ENCODE measurements around the gene MB.

The MB gene

DNA sequence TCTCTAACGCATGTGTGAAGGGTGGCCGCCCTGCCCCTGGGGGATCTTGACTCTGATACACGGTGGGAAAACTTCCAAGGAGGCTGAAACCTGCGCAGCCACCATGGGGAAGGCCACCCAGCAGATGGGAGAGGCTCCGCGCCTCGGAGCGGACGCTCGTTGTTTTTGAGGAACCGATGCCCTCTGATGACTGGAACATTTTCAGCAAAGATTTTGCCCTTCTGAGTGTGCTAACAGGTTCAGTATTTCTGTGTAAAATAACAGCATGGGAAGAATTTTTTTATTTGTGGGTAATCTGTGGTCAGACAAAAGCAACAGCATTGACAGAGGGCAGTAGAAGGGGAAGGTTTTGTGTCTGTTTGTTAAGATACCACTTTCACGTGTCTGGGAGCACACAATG, 16.7 kb downstream of the MB start:
- no peak for DNase-seq
- Histone ChIP-seq H3K27ac (no peak overlapping the region), H3K27me3 (ENCODE audit: insufficient read depth, low read depth, severe bottlenecking) (no peaks in the 10 kb centered on the region), H3K9me3 (ENCODE audit: severe bottlenecking) (no peaks in the 10 kb centered on the region), H3K36me3 (no peaks in the 10 kb centered on the region), H3K4me3 (ENCODE audit: low read depth, low read length) (no peak overlapping the region)
- TF ChIP-seq, protein P1, sequence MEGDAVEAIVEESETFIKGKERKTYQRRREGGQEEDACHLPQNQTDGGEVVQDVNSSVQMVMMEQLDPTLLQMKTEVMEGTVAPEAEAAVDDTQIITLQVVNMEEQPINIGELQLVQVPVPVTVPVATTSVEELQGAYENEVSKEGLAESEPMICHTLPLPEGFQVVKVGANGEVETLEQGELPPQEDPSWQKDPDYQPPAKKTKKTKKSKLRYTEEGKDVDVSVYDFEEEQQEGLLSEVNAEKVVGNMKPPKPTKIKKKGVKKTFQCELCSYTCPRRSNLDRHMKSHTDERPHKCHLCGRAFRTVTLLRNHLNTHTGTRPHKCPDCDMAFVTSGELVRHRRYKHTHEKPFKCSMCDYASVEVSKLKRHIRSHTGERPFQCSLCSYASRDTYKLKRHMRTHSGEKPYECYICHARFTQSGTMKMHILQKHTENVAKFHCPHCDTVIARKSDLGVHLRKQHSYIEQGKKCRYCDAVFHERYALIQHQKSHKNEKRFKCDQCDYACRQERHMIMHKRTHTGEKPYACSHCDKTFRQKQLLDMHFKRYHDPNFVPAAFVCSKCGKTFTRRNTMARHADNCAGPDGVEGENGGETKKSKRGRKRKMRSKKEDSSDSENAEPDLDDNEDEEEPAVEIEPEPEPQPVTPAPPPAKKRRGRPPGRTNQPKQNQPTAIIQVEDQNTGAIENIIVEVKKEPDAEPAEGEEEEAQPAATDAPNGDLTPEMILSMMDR (IDR thresholded peaks at IDR 0.05; ENCODE audit: low read depth, low read length): no peak

DNA sequence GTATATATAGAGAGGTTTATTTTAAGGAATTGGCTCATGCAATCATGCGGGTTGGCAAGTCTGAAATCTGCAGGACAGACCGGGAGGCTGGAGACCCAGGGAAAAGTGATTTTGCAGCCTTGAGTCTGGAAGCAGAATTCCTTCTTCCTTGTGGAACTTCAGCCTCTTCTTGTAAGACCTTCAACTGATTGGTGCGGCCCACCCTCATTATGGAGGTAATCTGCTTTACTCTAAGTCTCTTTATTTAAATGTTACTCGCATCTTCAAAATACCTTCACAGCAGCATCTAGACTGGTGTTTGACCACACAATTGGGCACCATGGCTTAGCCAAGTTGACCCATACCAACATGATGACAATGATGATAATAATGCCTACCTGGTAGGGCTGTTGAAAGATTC, 17.8 kb downstream of the MB start:
- TF ChIP-seq, protein P1 (IDR thresholded peaks at IDR 0.05; ENCODE audit: low read depth, low read length): no peak
- Histone ChIP-seq H3K27me3 (ENCODE audit: insufficient read depth, low read depth, severe bottlenecking) (no peaks in the 10 kb centered on the region), H3K36me3 (no peaks in the 10 kb centered on the region), H3K4me3 (ENCODE audit: low read depth, low read length) (no peak overlapping the region), H3K27ac (no peak overlapping the region), H3K9me3 (ENCODE audit: severe bottlenecking) (no peaks in the 10 kb centered on the region)
- no peak for DNase-seq

DNA sequence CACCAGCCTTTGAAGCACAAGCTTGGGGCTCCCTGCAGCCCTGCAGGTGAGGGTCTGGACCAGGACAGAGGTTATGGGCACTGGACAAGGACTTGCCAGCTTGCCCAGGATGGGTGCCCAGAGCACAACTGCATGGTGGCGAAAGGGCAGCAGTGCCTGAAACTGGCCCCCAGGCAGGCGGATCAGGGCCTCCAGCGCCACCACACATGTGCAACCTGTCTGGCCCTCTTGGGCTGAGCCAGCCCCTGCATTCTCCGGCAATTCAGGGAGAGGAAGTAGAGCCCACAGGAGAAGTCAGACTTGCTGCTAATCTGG, 18.8 kb downstream of the MB start:
- TF ChIP-seq, protein P1 (IDR thresholded peaks at IDR 0.05; ENCODE audit: low read depth, low read length): no peak
- no peak for DNase-seq
- Histone ChIP-seq H3K4me3 (ENCODE audit: low read depth, low read length) (no peak overlapping the region), H3K9me3 (ENCODE audit: severe bottlenecking) (no peaks in the 10 kb centered on the region), H3K36me3 (no peaks in the 10 kb centered on the region), H3K27me3 (ENCODE audit: insufficient read depth, low read depth, severe bottlenecking) (no peaks in the 10 kb centered on the region), H3K27ac (no peak overlapping the region)

DNA sequence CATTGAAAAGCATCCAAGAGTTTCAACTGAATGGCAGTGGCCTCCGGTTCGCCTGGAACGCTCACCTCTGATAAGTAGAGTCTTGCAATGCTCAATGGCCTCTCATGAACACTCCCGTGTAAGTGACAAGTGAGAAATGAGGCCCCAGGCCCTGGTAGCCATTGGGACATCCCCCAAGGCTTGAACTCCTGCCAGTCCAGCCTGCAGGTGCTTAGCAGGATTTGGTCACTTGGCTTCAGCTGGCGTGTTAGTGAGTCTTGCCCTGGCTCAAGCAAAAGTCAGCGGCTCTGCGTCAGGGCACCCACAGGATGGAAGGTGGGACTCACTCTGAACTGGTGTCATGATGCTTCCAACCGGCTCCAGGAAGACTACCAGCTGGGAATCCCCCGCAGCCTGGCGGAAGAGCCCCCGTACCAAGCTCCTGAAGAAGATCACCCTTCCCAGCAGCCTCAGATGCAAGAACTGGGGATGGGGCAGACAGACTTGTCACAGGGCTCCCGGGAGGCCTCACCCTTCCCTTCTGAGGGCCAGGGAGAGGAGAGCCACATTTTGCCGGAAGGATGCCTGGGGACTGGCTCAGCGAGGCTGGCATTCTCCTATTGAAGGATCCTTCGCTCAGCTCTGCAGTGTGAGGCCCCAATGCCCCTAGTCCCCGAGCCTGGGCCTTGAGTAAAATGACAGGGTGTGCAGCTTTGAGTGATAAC, 19.3 kb downstream of the MB start:
- Histone ChIP-seq H3K27me3 (ENCODE audit: insufficient read depth, low read depth, severe bottlenecking) (no peaks in the 10 kb centered on the region), H3K27ac (no peak overlapping the region), H3K9me3 (ENCODE audit: severe bottlenecking) (no peaks in the 10 kb centered on the region), H3K4me3 (ENCODE audit: low read depth, low read length) (no peak overlapping the region), H3K36me3 (no peaks in the 10 kb centered on the region)
- DNase-seq: no peak
- TF ChIP-seq, protein P1 (IDR thresholded peaks at IDR 0.05; ENCODE audit: low read depth, low read length): no peak

DNA sequence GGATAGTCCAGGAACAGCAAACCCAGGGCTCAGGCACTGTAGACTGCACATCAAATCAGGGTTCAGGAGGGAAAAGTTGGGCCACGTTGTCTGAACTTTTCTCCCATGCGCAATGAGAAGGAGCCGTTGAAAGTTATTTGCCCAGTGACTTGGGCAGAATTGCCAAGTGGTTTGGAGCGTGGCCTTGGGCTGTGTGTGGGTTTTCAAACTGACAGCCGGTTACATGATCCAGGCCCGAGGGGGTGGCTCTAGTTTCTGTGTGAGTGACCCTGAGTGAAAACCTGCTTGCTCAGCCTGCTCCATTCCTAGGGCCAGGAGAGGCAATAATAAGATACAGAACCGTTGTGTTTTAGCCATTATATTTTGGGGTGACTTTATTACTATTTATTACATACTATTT, 20.3 kb downstream of the MB start:
- TF ChIP-seq, protein P1 (IDR thresholded peaks at IDR 0.05; ENCODE audit: low read depth, low read length): no peak
- H3K36me3 ChIP-seq: no peaks in the 10 kb centered on the region
- no peak overlapping the region for H3K4me3 ChIP-seq (ENCODE audit: low read depth, low read length)
- no peak overlapping the region for H3K27ac ChIP-seq
- DNase-seq: no peak
- no peaks in the 10 kb centered on the region for H3K27me3 ChIP-seq (ENCODE audit: insufficient read depth, low read depth, severe bottlenecking)
- no peaks in the 10 kb centered on the region for H3K9me3 ChIP-seq (ENCODE audit: severe bottlenecking)

DNA sequence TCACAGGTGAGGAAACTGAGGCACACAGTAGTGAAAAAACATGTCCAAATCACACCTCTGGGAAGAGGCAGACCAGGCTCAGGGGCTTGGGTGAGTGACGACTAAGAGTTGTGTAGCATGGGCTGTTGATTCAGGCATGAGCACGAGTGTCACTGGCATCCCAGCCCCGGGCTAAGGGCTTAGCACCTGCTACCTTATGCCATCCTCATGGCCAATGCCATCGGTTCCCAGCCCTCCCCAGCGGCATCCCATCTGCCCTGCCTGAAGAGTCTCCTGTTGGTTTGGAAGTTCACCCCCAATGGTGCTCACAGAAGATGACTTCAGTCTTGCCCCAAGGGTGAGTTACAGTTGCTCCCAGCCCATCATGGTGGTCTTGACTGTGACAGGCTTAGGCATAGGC, 22.4 kb downstream of the MB start:
- H3K36me3 ChIP-seq: no peaks in the 10 kb centered on the region
- TF ChIP-seq, protein P1 (IDR thresholded peaks at IDR 0.05; ENCODE audit: low read depth, low read length): no peak
- H3K4me3 ChIP-seq (ENCODE audit: low read depth, low read length): no peak overlapping the region
- H3K27me3 ChIP-seq (ENCODE audit: insufficient read depth, low read depth, severe bottlenecking): no peaks in the 10 kb centered on the region
- H3K27ac ChIP-seq: no peak overlapping the region
- no peak for DNase-seq
- no peaks in the 10 kb centered on the region for H3K9me3 ChIP-seq (ENCODE audit: severe bottlenecking)
